DOHH2 (cell line): ENCODE measurements around the gene EHBP1L1.
A peak's percentile ranks its signal among the peaks of the same experiment; 100 is the strongest.

Source experiments
- H3F3A ChIP-seq: fragments of 200-600 bp; sonication (generic), shearing (Covaris generic); 2 replicates; pipeline ENCODE4 v1.6.0; 2016; ENCODE audit warnings: antibody characterized with exemption, mild to moderate bottlenecking; ENCODE audit not compliant: control insufficient read depth, insufficient read depth
- H3K27ac ChIP-seq: fragments of 200-600 bp; sonication (generic); 2 replicates; pipeline ENCODE4 v1.5.1; 2014; ENCODE audit warnings: low read depth, mild to moderate bottlenecking, low read length, moderate library complexity
- H3K27me3 ChIP-seq: fragments of 200-600 bp; sonication (generic); 2 replicates; pipeline ENCODE4 v1.6.1; 2014; ENCODE audit warnings: mild to moderate bottlenecking, low read length, mixed read lengths; ENCODE audit not compliant: control insufficient read depth
- H3K36me3 ChIP-seq: fragments of 200-600 bp; sonication (generic); 2 replicates; pipeline ENCODE4 v1.6.1; 2014; ENCODE audit warnings: mild to moderate bottlenecking, low read length, moderate library complexity, mixed read lengths; ENCODE audit not compliant: control insufficient read depth
- H3K4me1 ChIP-seq: fragments of 200-600 bp; sonication (generic); 2 replicates; pipeline ENCODE4 v1.6.1; 2014; ENCODE audit warnings: mild to moderate bottlenecking, low read length, mixed read lengths; ENCODE audit not compliant: control insufficient read depth
- H3K4me2 ChIP-seq: fragments of 200-600 bp; sonication (generic); 2 replicates; pipeline ENCODE4 v1.6.0; 2014; ENCODE audit warnings: mild to moderate bottlenecking, low read length, moderate library complexity
- H3K4me3 ChIP-seq: fragments of 200-600 bp; sonication (generic); 2 replicates; pipeline ENCODE4 v1.5.1; 2014; ENCODE audit warnings: mild to moderate bottlenecking, low read length, mixed read lengths
- H3K79me2 ChIP-seq: fragments of 200-600 bp; sonication (generic); 2 replicates; pipeline ENCODE4 v1.6.1; 2014; ENCODE audit warnings: mild to moderate bottlenecking, low read length, mixed read lengths; ENCODE audit not compliant: control insufficient read depth
- H3K9me2 ChIP-seq: fragments of 200-600 bp; sonication (generic); replicated peaks from 2 replicates; pipeline ENCODE4 v1.6.1; 2014; ENCODE audit warnings: mild to moderate bottlenecking, low read length, mixed read lengths; ENCODE audit not compliant: control insufficient read depth
- H3K9me3 ChIP-seq: fragments of 200-600 bp; sonication (generic); 2 replicates; pipeline ENCODE4 v1.6.1; 2014; ENCODE audit warnings: antibody characterized with exemption, low read length, mixed read lengths; ENCODE audit not compliant: control insufficient read depth, insufficient read depth
- H4K20me1 ChIP-seq: fragments of 200-600 bp; sonication (generic); 2 replicates; pipeline ENCODE4 v1.6.0; 2014; ENCODE audit warnings: low read depth, mild to moderate bottlenecking, antibody characterized with exemption, low read length, moderate library complexity; ENCODE audit not compliant: control insufficient read depth, insufficient read depth
- CTCF ChIP-seq: fragments of 200-600 bp; sonication (generic); IDR thresholded peaks from one replicate; pipeline ENCODE4 v1.5.1; 2014; ENCODE audit warnings: antibody characterized with exemption, mild to moderate bottlenecking, low read depth, low read length; ENCODE audit not compliant: poor library complexity, severe bottlenecking
- EZH2phosphoT487 ChIP-seq: fragments of 200-600 bp; sonication (generic); IDR thresholded peaks from 2 replicates; pipeline ENCODE4 v1.6.1; 2017; ENCODE audit warnings: borderline replicate concordance, mild to moderate bottlenecking, antibody characterized with exemption, low read length, moderate library complexity, mixed read lengths

EHBP1L1 gene

GRCh38 chr11:65537620-65538231 is 38.1 kb upstream of the EHBP1L1 start:
- no peaks in the 10 kb centered on the region for H3K79me2 ChIP-seq
- H3K4me1 ChIP-seq: peaks cover 17% of the 10 kb centered on the region
- H3K4me2 ChIP-seq: no peak overlapping the region
- no peaks in the 10 kb centered on the region for H3K9me3 ChIP-seq
- H3K27me3 ChIP-seq: no peaks in the 10 kb centered on the region
- H3K27ac ChIP-seq: no peak overlapping the region
- H4K20me1 ChIP-seq: no peaks in the 10 kb centered on the region
- no peak overlapping the region for H3K4me3 ChIP-seq
- no peaks in the 10 kb centered on the region; the same call in 1 of the 2 replicates for H3F3A ChIP-seq
- no peak for TF ChIP-seq EZH2phosphoT487
- H3K36me3 ChIP-seq: peaks cover 10% of the 10 kb centered on the region
- no peaks in the 10 kb centered on the region for H3K9me2 ChIP-seq

DNA sequence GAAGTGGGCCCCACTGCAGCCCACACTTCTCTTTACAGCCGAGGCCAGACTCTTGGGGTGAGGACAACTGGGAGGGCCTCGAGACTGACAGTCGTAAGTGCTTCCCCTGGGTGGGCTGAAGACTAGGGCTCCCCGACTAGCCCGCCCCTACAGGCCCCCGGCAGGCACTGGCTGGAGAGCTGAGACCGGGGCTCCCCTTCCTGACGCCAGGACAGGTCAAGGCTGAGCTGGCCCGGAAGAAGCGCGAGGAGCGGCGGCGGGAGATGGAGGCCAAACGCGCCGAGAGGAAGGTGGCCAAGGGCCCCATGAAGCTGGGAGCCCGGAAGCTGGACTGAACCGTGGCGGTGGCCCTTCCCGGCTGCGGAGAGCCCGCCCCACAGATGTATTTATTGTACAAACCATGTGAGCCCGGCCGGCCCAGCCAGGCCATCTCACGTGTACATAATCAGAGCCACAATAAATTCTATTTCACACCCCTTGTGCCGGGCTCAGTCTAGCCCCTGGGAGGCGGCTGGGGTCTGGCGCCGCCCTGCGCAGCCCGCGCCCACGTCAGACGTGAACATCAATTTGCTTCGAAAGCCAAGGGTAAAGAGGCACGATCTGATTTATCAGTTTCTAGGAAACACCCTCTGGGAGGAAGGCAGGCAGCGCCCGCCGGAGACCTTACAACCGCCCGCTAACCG is 37.5 kb upstream of the EHBP1L1 start:
- no peak overlapping the region for H3K4me2 ChIP-seq
- H4K20me1 ChIP-seq: no peaks in the 10 kb centered on the region
- H3K36me3 ChIP-seq: peaks cover 7% of the 10 kb centered on the region; the same call in 1 of the 2 replicates
- no peaks in the 10 kb centered on the region; the same call in 1 of the 2 replicates for H3F3A ChIP-seq
- no peak overlapping the region for H3K27ac ChIP-seq
- H3K9me2 ChIP-seq: no peaks in the 10 kb centered on the region
- H3K27me3 ChIP-seq: no peaks in the 10 kb centered on the region
- peaks cover 17% of the 10 kb centered on the region for H3K4me1 ChIP-seq
- TF ChIP-seq EZH2phosphoT487: no peak
- TF ChIP-seq CTCF: no peak
- no peak overlapping the region for H3K4me3 ChIP-seq
- no peaks in the 10 kb centered on the region for H3K79me2 ChIP-seq
- no peaks in the 10 kb centered on the region for H3K9me3 ChIP-seq

DNA sequence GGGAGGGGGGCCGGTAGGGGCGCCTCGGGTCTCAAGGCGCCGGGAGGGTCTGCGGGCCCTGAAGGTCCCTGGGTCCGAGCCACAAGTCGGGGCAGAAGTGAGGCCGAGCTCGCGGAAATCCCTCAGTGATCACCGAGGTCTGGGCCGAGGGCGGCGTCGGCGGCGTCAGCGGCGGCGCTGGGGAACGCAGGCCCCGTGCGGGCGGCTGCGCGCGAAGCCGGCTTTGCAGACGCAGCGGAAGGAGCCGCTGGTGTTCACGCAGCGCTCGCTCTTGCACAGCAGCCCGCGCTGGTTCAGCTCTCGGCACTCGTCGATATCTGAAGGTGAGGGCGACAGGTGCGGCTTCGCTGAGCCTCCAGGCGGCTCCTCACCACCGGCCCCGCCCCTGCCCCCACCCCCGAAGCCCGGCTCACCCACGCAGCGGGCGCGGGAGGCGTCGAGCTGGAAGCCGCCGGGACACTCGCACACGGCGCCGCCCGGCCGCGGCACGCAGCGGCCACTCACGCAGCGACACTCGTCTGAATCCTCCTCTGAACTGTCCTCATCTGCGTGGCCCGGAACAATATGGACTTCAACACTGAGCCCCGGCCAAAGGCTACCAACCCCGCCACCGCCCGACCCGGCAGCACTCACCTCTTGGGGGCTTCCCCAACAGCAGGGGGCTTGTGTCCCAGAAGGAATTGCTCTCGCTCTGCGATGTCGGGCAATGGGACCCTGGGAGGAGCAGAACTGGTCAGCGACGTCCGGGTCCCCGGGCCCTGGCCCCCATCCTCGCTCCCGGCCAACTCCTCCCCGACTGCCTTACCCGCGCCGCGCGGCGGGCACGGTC is 36.7 kb upstream of the EHBP1L1 start:
- no peak overlapping the region for H3K27ac ChIP-seq
- H3F3A ChIP-seq: no peaks in the 10 kb centered on the region; the same call in 1 of the 2 replicates
- TF ChIP-seq CTCF (no peak), EZH2phosphoT487 (no peak)

More for the DNA sequence above, 36.7 kb upstream of the EHBP1L1 start:
- no peaks in the 10 kb centered on the region for H3K9me3 ChIP-seq
- H3K4me1 ChIP-seq: peaks cover 17% of the 10 kb centered on the region
- H3K36me3 ChIP-seq: peaks cover 7% of the 10 kb centered on the region; the same call in 1 of the 2 replicates
- no peaks in the 10 kb centered on the region for H3K79me2 ChIP-seq
- no peaks in the 10 kb centered on the region for H3K27me3 ChIP-seq
- H4K20me1 ChIP-seq: no peaks in the 10 kb centered on the region
- H3K4me2 ChIP-seq: peak overlapping the region; percentile 82; the same call in 1 of the 2 replicates
- no peaks in the 10 kb centered on the region for H3K9me2 ChIP-seq
- H3K4me3 ChIP-seq: no peak overlapping the region; the same call in 1 of the 2 replicates
